Endodermal cell (in vitro differentiated cells): ENCODE data around the gene GAS6. TPM values are rescaled to one million over a fixed set of nuclear protein-coding genes. Genes with fewer than 3 reads are reported as not detected.

Experiments used
- DNase-seq: peaks from one replicate; pipeline ENCODE4 v3.0.0-alpha.2; 2017
- H3K27ac ChIP-seq: 2 replicates; pipeline ENCODE4 v1.5.1; 2013; ENCODE audit warnings: mild to moderate bottlenecking, low read depth, low read length, moderate library complexity
- H3K27me3 ChIP-seq: 2 replicates; pipeline ENCODE4 v1.6.1; 2013; ENCODE audit warnings: mild to moderate bottlenecking, low read length, moderate library complexity; ENCODE audit not compliant: insufficient read depth, control insufficient read depth, poor library complexity, severe bottlenecking
- H3K36me3 ChIP-seq: 2 replicates; pipeline ENCODE4 v1.7.0; 2013; ENCODE audit warnings: mild to moderate bottlenecking, low read length, moderate library complexity; ENCODE audit not compliant: control insufficient read depth, insufficient read depth
- H3K4me1 ChIP-seq: one replicate; pipeline ENCODE4 v1.7.0; 2013; ENCODE audit warnings: low read length; ENCODE audit not compliant: control insufficient read depth, insufficient read depth
- H3K4me3 ChIP-seq: 2 replicates; pipeline ENCODE4 v1.5.1; 2013; ENCODE audit warnings: mild to moderate bottlenecking, low read length, moderate library complexity
- H3K9ac ChIP-seq: 2 replicates; pipeline ENCODE4 v1.6.1; 2013; ENCODE audit warnings: mild to moderate bottlenecking, low read length, moderate library complexity; ENCODE audit not compliant: poor library complexity, severe bottlenecking; ENCODE audit errors: extremely low read depth
- H3K9me3 ChIP-seq: 2 replicates; pipeline ENCODE4 v1.6.1; 2013; ENCODE audit warnings: mild to moderate bottlenecking, low read length, moderate library complexity; ENCODE audit not compliant: control insufficient read depth
- H3K27ac Mint-ChIP-seq: 2 replicates; pipeline ENCODE4 v1.8.0; 2020; ENCODE audit warnings: mixed read lengths
- H3K27me3 Mint-ChIP-seq: 2 replicates; pipeline ENCODE4 v1.8.0; 2021; ENCODE audit warnings: mild to moderate bottlenecking, mixed read lengths; ENCODE audit not compliant: insufficient read depth
- H3K36me3 Mint-ChIP-seq: 2 replicates; pipeline ENCODE4 v1.8.0; 2020; ENCODE audit warnings: low read depth, mixed read lengths
- H3K4me1 Mint-ChIP-seq: 2 replicates; pipeline ENCODE4 v1.8.0; 2020; ENCODE audit warnings: mixed read lengths
- H3K4me3 Mint-ChIP-seq: 2 replicates; pipeline ENCODE4 v1.8.0; 2020; ENCODE audit warnings: mild to moderate bottlenecking, moderate library complexity, mixed read lengths
- H3K9me3 Mint-ChIP-seq: 2 replicates; pipeline ENCODE4 v1.8.0; 2020; ENCODE audit warnings: mild to moderate bottlenecking, mixed read lengths
- WGBS, 2 experiments: methylation state at CpG; one replicate each; pipeline versions ENCODE4 v1.1.5 to v1.1.7; 2013; ENCODE audit warnings: missing lambda C conversion rate in 2 of 2, mixed read lengths in 1 of 2; ENCODE audit not compliant: insufficient coverage in 1 of 2, insufficient read length in 1 of 2; 5-methylcytosine and 5-hydroxymethylcytosine counted together
- total RNA-seq, 2 donors: library from RNA; stranded (reverse); fragmentation: NEBNext Ultra II Directional in 1 of 2; extraction: Animal tissue kit (Norgen Biotek cat#: 25700) in 1 of 2; gene quantifications; 2 replicates in 1 of 2; 3 replicates in 1 of 2; pipeline ENCODE4 v1.2.1, GENCODE V29; 2021
- TF ChIP-seq, protein P1 (sequence below): fragments of 200-600 bp; sonication (generic); conservative IDR thresholded peaks from 2 replicates; pipeline ENCODE4 v1.5.0; 2021; ENCODE audit warnings: antibody characterized with exemption, mild to moderate bottlenecking

GAS6 gene
- total RNA-seq, 2 donors from 2014 or later = 45.7 to 49.6 TPM

DNA sequence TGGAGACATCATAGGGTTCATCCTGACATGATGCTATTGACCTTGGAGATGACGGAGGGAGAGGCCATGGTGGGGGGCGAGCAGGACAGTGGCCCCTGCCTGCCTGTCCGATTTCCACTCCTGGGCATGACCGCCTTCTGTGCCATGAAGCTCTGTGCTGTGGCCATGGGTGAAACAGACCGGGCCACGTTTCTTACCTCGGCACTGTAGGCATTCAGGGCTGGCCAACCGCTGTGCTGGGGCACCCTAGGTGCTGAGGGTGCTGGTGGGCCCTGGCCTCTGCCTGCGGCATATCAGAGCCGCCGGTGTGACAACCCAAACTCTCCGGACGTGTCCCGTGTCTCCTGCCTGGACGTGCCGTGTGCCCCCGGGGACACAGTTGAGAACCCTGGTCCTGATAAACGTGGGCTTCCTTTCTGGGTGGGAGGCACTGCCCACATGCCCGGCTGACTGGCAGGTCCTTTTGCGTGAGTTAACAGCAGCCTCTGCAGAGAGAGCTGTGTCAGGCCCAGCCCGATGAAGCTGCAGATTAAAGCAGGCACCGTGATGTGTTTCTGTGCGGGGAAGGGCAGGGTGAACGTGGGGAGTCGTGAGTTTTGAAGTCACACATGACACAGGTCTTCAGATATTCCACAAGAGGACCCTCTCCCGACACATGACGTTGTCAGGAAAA, 58.3 kb downstream of the GAS6 start:
- Histone ChIP-seq H3K4me3 (no peak overlapping the region), H3K27me3 (no peaks in the 10 kb centered on the region), H3K4me1 (no peaks in the 10 kb centered on the region), H3K36me3 (no peaks in the 10 kb centered on the region), H3K9me3 (no peaks in the 10 kb centered on the region), H3K27ac (no peak overlapping the region), H3K9ac (no peak overlapping the region)
- Mint-ChIP-seq H3K4me3 (no peak overlapping the region), H3K27me3 (peaks cover 2% of the 10 kb centered on the region), H3K9me3 (peaks cover 14% of the 10 kb centered on the region), H3K27ac (peak overlapping the region; percentile 48), H3K4me1 (no peaks in the 10 kb centered on the region), H3K36me3 (peaks cover 2% of the 10 kb centered on the region)
- WGBS, 2 experiments = 93 to 96% methylated on average over 25 to 27 of the region's 27 CpGs
- DNase-seq = no peak
- TF ChIP-seq, protein P1, sequence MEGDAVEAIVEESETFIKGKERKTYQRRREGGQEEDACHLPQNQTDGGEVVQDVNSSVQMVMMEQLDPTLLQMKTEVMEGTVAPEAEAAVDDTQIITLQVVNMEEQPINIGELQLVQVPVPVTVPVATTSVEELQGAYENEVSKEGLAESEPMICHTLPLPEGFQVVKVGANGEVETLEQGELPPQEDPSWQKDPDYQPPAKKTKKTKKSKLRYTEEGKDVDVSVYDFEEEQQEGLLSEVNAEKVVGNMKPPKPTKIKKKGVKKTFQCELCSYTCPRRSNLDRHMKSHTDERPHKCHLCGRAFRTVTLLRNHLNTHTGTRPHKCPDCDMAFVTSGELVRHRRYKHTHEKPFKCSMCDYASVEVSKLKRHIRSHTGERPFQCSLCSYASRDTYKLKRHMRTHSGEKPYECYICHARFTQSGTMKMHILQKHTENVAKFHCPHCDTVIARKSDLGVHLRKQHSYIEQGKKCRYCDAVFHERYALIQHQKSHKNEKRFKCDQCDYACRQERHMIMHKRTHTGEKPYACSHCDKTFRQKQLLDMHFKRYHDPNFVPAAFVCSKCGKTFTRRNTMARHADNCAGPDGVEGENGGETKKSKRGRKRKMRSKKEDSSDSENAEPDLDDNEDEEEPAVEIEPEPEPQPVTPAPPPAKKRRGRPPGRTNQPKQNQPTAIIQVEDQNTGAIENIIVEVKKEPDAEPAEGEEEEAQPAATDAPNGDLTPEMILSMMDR = no peak

- no peaks in the 10 kb centered on the region for H3K27me3 ChIP-seq
- H3K36me3 Mint-ChIP-seq = peaks cover 2% of the 10 kb centered on the region
- no peaks in the 10 kb centered on the region for H3K4me1 Mint-ChIP-seq
- H3K4me3 Mint-ChIP-seq = no peak overlapping the region
- peaks cover 2% of the 10 kb centered on the region for H3K27me3 Mint-ChIP-seq
- H3K27ac ChIP-seq = no peak overlapping the region
- no peaks in the 10 kb centered on the region for H3K4me1 ChIP-seq
- H3K9ac ChIP-seq = no peak overlapping the region
- H3K9me3 ChIP-seq = no peaks in the 10 kb centered on the region
- peaks cover 13% of the 10 kb centered on the region for H3K9me3 Mint-ChIP-seq
- H3K36me3 ChIP-seq = no peaks in the 10 kb centered on the region
- 91 to 92% methylated on average over 19 to 39 of the region's 39 CpGs for WGBS, 2 experiments
- no peak overlapping the region for H3K27ac Mint-ChIP-seq
- DNase-seq = no peak
- H3K4me3 ChIP-seq = no peak overlapping the region
- TF ChIP-seq, protein P1 = no peak
Measured at GRCh38 chr13:113804703-113805430, 59.0 kb downstream of the GAS6 start.

GRCh38 chr13:113804017-113804702, 59.7 kb downstream of the GAS6 start:
- 81 to 91% methylated on average over 8 to 34 of the region's 34 CpGs for WGBS, 2 experiments
- no peaks in the 10 kb centered on the region for H3K9me3 ChIP-seq
- H3K9ac ChIP-seq = no peak overlapping the region
- Mint-ChIP-seq H3K36me3 (peaks cover 2% of the 10 kb centered on the region), H3K27me3 (peaks cover 2% of the 10 kb centered on the region), H3K9me3 (peaks cover 10% of the 10 kb centered on the region), H3K4me3 (no peak overlapping the region), H3K4me1 (no peaks in the 10 kb centered on the region), H3K27ac (no peak overlapping the region)
- no peaks in the 10 kb centered on the region for H3K36me3 ChIP-seq
- no peaks in the 10 kb centered on the region for H3K27me3 ChIP-seq
- H3K27ac ChIP-seq = no peak overlapping the region
- H3K4me3 ChIP-seq = no peak overlapping the region
- no peak for DNase-seq
- H3K4me1 ChIP-seq = no peaks in the 10 kb centered on the region
- TF ChIP-seq, protein P1 = no peak
